A673 (cell line): ENCODE measurements around the gene ARL1. TPM values are rescaled to one million over a fixed set of nuclear protein-coding genes. Genes with fewer than 3 reads are reported as not detected.

Experiments used
- BruUV-seq: library from RNA; stranded (reverse); fragments of 400-500 nt; replicated peaks from 2 replicates; lab custom pipeline; 2021; lab: Mats Ljungman, UMichigan
- CTCF ChIA-PET: fragments of 300-600 bp; sonication (Branson Sonifier 250); formaldehyde crosslinking; loops from one replicate; lab custom pipeline; 2022; ENCODE audit warnings: antibody characterized with exemption; lab: Charles Lee
- POLR2A ChIA-PET: fragments of 300-600 bp; sonication (Branson Sonifier 250); formaldehyde crosslinking; loops from one replicate; lab custom pipeline; 2022; ENCODE audit warnings: antibody characterized with exemption; ENCODE audit not compliant: low non-redundant PET; lab: Charles Lee
- DNase-seq: peaks from one replicate; pipeline ENCODE4 v3.0.0-alpha.2; 2015; ENCODE audit warnings: low spot score
- H3K27ac ChIP-seq: fragments of 200-600 bp; sonication (generic); 2 replicates; pipeline ENCODE4 v1.5.1; 2016; ENCODE audit warnings: mixed run types, low read depth, mild to moderate bottlenecking, mixed read lengths, antibody characterized with exemption, low read length; ENCODE audit not compliant: poor library complexity, severe bottlenecking
- H3K27me3 ChIP-seq: fragments of 200-600 bp; sonication (generic); replicated peaks from 2 replicates; pipeline ENCODE4 v1.6.1; 2017; ENCODE audit warnings: mixed run types, low read depth, mild to moderate bottlenecking, mixed read lengths, antibody characterized with exemption, low read length; ENCODE audit not compliant: insufficient read depth, poor library complexity
- H3K36me3 ChIP-seq: fragments of 200-600 bp; sonication (generic); 2 replicates; pipeline ENCODE4 v1.6.1; 2016; ENCODE audit warnings: mixed run types, mild to moderate bottlenecking, mixed read lengths, antibody characterized with exemption, low read length; ENCODE audit not compliant: insufficient read depth, poor library complexity, severe bottlenecking
- H3K4me1 ChIP-seq: fragments of 200-600 bp; sonication (generic); 2 replicates; pipeline ENCODE4 v1.6.1; 2017; ENCODE audit warnings: mixed run types, mild to moderate bottlenecking, mixed read lengths, antibody characterized with exemption, low read length; ENCODE audit not compliant: insufficient read depth, poor library complexity, severe bottlenecking
- H3K4me3 ChIP-seq: fragments of 200-600 bp; sonication (generic); 2 replicates; pipeline ENCODE4 v1.5.1; 2016; ENCODE audit warnings: low read depth, mixed run types, mild to moderate bottlenecking, mixed read lengths, low read length; ENCODE audit not compliant: poor library complexity, severe bottlenecking
- H3K9me3 ChIP-seq: fragments of 200-600 bp; sonication (generic); 2 replicates; pipeline ENCODE4 v1.6.1; 2016; ENCODE audit warnings: mixed run types, low read depth, mild to moderate bottlenecking, mixed read lengths, antibody characterized with exemption, low read length; ENCODE audit not compliant: poor library complexity, severe bottlenecking
- CTCF ChIP-seq: fragments of 300-800, 200-600 bp; sonication (generic); conservative IDR thresholded peaks from 2 replicates; pipeline ENCODE4 v1.5.1; 2017; ENCODE audit warnings: low read depth, mild to moderate bottlenecking, antibody characterized with exemption, low read length, moderate library complexity, mixed read lengths
- EZH2 ChIP-seq: fragments of 200-600 bp; sonication (generic); IDR thresholded peaks from 2 replicates; pipeline ENCODE4 v1.6.1; 2017; ENCODE audit warnings: borderline replicate concordance, low read depth, mild to moderate bottlenecking, mixed read lengths, antibody characterized with exemption, low read length; ENCODE audit not compliant: poor library complexity, severe bottlenecking
- intact Hi-C: fragments of 100-400 bp; cut with micrococcal nuclease; formaldehyde crosslinking; loops from one replicate; pipeline ENCODE4 v1.10.0; 2022; ENCODE audit not compliant: unreplicated experiment
- total RNA-seq: library from RNA; stranded (reverse); gene quantifications from 2 replicates; pipeline ENCODE4 v1.2.3, GENCODE V29; 2021

ARL1 gene
- total RNA-seq, 1 experiment from 2014 or later = 61.3 TPM

- H3K36me3 ChIP-seq = peaks cover 61% of the 10 kb centered on the region
- CTCF ChIA-PET = no interaction called here
- no peaks in the 10 kb centered on the region for H3K4me1 ChIP-seq
- no TSS peak for BruUV-seq
- peaks cover 2% of the 10 kb centered on the region for H3K9me3 ChIP-seq
- no peak overlapping the region for H3K27ac ChIP-seq
- no peak overlapping the region for H3K4me3 ChIP-seq
- DNase-seq = no peak
- no peaks in the 10 kb centered on the region for H3K27me3 ChIP-seq
- intact Hi-C loops = no loop called here
- POLR2A ChIA-PET = no interaction called here
- TF ChIP-seq EZH2 (no peak), CTCF (no peak)
Measured at GRCh38 chr12:101343893-101344292, 63.7 kb downstream of the ARL1 start.

Other genes starting within 250 kb of the ARL1 start
- not detected in 2 replicates for gene SLC5A8, start 197.5 kb downstream of the ARL1 start, total RNA-seq
- gene UTP20, start 127.7 kb downstream of the ARL1 start, total RNA-seq = 41.9 and 53.5 TPM in 2 replicates
- gene SPIC, start 67.6 kb upstream of the ARL1 start, total RNA-seq = not detected in 2 replicates
- gene MYBPC1, start 187.2 kb upstream of the ARL1 start, total RNA-seq = 0.09 and 0.49 TPM in 2 replicates